Keratinocyte (primary cell): Measurements from ENCODE around the gene MIEF1. TPM values are rescaled to one million over a fixed set of nuclear protein-coding genes. Genes with fewer than 3 reads are reported as not detected.

Experiments
- DNase-seq: peaks from one replicate; pipeline ENCODE4 v3.0.0-alpha.2; 2011; ENCODE audit warnings: low read depth, missing footprints, low spot score
- FAIRE-seq: peaks from 2 replicates; lab custom pipeline; 2011; peaks lifted over from hg19 to GRCh38; lab: Jason Lieb, UNC
- H2AFZ ChIP-seq: 2 replicates; pipeline ENCODE4 v1.6.0; 2012; ENCODE audit warnings: low read length, control low read depth, inconsistent platforms; ENCODE audit not compliant: control insufficient read depth
- H3K27ac ChIP-seq: 2 replicates; pipeline ENCODE4 v1.5.1; 2011; ENCODE audit warnings: low read length; ENCODE audit not compliant: control insufficient read depth, insufficient read depth
- H3K27me3 ChIP-seq: 3 replicates; pipeline ENCODE4 v1.6.0; 2011; ENCODE audit warnings: low read length; ENCODE audit not compliant: control insufficient read depth, insufficient read depth; ENCODE audit errors: extremely low read depth
- H3K36me3 ChIP-seq, 2 experiments: 2 replicates in 1 of 2; 3 replicates in 1 of 2; pipeline ENCODE4 v1.5.1; 2011; ENCODE audit warnings: low read length in 2 of 2, mild to moderate bottlenecking in 1 of 2; ENCODE audit not compliant: control insufficient read depth in 2 of 2, insufficient read depth in 2 of 2; ENCODE audit errors: extremely low read depth in 1 of 2
- H3K4me1 ChIP-seq: 3 replicates; pipeline ENCODE4 v1.5.1; 2011; ENCODE audit warnings: low read length; ENCODE audit not compliant: control insufficient read depth, insufficient read depth; ENCODE audit errors: extremely low read depth
- H3K4me2 ChIP-seq: 3 replicates; pipeline ENCODE4 v1.6.0; 2011; ENCODE audit warnings: low read depth, low read length; ENCODE audit not compliant: control insufficient read depth, insufficient read depth; ENCODE audit errors: extremely low read depth
- H3K4me3 ChIP-seq, 3 experiments: fragments of 200-600 bp in 1 of 3; sonication (generic) in 1 of 3; 2 replicates in 2 of 3; 3 replicates in 1 of 3; pipeline ENCODE4 v1.5.1; 2011 to 2016; ENCODE audit warnings: low read length in 3 of 3, mild to moderate bottlenecking in 3 of 3, control low read depth in 2 of 3, inconsistent platforms in 1 of 3, low read depth in 1 of 3, mixed read lengths in 1 of 3, mixed run types in 1 of 3, moderate library complexity in 1 of 3; ENCODE audit not compliant: control insufficient read depth in 2 of 3, insufficient read depth in 2 of 3; ENCODE audit errors: extremely low read depth in 1 of 3
- H3K79me2 ChIP-seq: 2 replicates; pipeline ENCODE4 v1.6.0; 2012; ENCODE audit warnings: low read length; ENCODE audit not compliant: control insufficient read depth, insufficient read depth
- H3K9ac ChIP-seq: 3 replicates; pipeline ENCODE4 v1.6.0; 2011; ENCODE audit warnings: low read length; ENCODE audit not compliant: control insufficient read depth, insufficient read depth; ENCODE audit errors: extremely low read depth
- H3K9me1 ChIP-seq: 3 replicates; pipeline ENCODE4 v1.6.0; 2011; ENCODE audit warnings: low read length; ENCODE audit not compliant: control insufficient read depth, insufficient read depth; ENCODE audit errors: extremely low read depth
- H3K9me3 ChIP-seq: 2 replicates; pipeline ENCODE4 v1.5.1; 2012; ENCODE audit warnings: low read depth, low read length; ENCODE audit not compliant: control insufficient read depth
- H4K20me1 ChIP-seq: 3 replicates; pipeline ENCODE4 v1.6.0; 2011; ENCODE audit warnings: low read length; ENCODE audit not compliant: control insufficient read depth, insufficient read depth; ENCODE audit errors: extremely low read depth
- CTCF ChIP-seq, 3 experiments: IDR thresholded peaks in 1 of 3; conservative IDR thresholded peaks in 1 of 3; optimal IDR thresholded peaks in 1 of 3; 2 replicates in 2 of 3; 3 replicates in 1 of 3; pipeline versions ENCODE3 to v1.5.1; 2011; ENCODE audit warnings: low read length in 3 of 3, mild to moderate bottlenecking in 3 of 3, moderate library complexity in 2 of 3, control low read depth in 1 of 3, inconsistent platforms in 1 of 3; ENCODE audit not compliant: insufficient read depth in 2 of 3; ENCODE audit errors: extremely low read depth in 1 of 3
- EZH2 ChIP-seq: IDR thresholded peaks from one replicate; pipeline ENCODE4 v1.6.1; 2012; ENCODE audit warnings: inconsistent platforms, mild to moderate bottlenecking, low read length, moderate library complexity
- dilution Hi-C: fragments of 300-500 bp; cut with MboI; formaldehyde crosslinking; loops from one replicate; pipeline ENCODE4 v1.7.0; 2020; ENCODE audit warnings: low sequenced_read_pairs; ENCODE audit not compliant: extremely low pct_ligation_motif_present
- polyA plus RNA-seq, 5 experiments: library from polyadenylated mRNA; depleted of rRNA in 3 of 5; stranded (reverse) in 3 of 5; stranded (forward) in 1 of 5; unstranded in 1 of 5; fragments of >200 nt; gene quantifications; 1 replicate in 1 of 5; 2 replicates in 3 of 5; 3 replicates in 1 of 5; pipeline versions ENCODE4 v1.2.1 to v1.2.3, GENCODE V29; 2011 to 2012; ENCODE audit warnings: missing spikeins in 2 of 5, low read depth in 1 of 5, low replicate concordance in 1 of 5

The MIEF1 gene
- polyA plus RNA-seq, 1 donor (not counting 4 experiments of a cell fraction or from before 2014, with no cell fraction given) = 18.4 TPM

GRCh38 chr22:39453765-39454378, 48.2 kb upstream of the MIEF1 start:
- H3K36me3 ChIP-seq = no peaks in the 10 kb centered on the region
- TF ChIP-seq EZH2 (no peak), CTCF (optimal IDR thresholded peaks at IDR 0.05 in 1 of 3, IDR thresholded peaks at IDR 0.05 in 1 of 3, conservative IDR thresholded peaks at IDR 0.05 in 1 of 3; ENCODE audit: extremely low read depth in 1 of 3, insufficient read depth in 2 of 3, low read length in 3 of 3) (no peak)
- no peaks in the 10 kb centered on the region for H3K79me2 ChIP-seq
- dilution Hi-C loops = no loop called here
- H3K9me3 ChIP-seq = no peaks in the 10 kb centered on the region
- peaks cover 41% of the 10 kb centered on the region for H3K27me3 ChIP-seq
- no peak overlapping the region for H3K9ac ChIP-seq
- H3K27ac ChIP-seq = no peak overlapping the region
- peaks cover under 1% of the 10 kb centered on the region for H3K4me1 ChIP-seq
- H4K20me1 ChIP-seq = no peaks in the 10 kb centered on the region
- H3K4me2 ChIP-seq = no peak overlapping the region
- no peak overlapping the region for H2AFZ ChIP-seq
- DNase-seq (no peak), FAIRE-seq (no peak)
- no peak overlapping the region for H3K4me3 ChIP-seq
- no peaks in the 10 kb centered on the region for H3K9me1 ChIP-seq

GRCh38 chr22:39454385-39454871, 47.7 kb upstream of the MIEF1 start:
- H4K20me1 ChIP-seq = no peaks in the 10 kb centered on the region
- dilution Hi-C loops = no loop called here

More at GRCh38 chr22:39454385-39454871, 47.7 kb upstream of the MIEF1 start:
- H3K4me3 ChIP-seq = no peak overlapping the region
- TF ChIP-seq CTCF (optimal IDR thresholded peaks at IDR 0.05 in 1 of 3, IDR thresholded peaks at IDR 0.05 in 1 of 3, conservative IDR thresholded peaks at IDR 0.05 in 1 of 3; ENCODE audit: extremely low read depth in 1 of 3, insufficient read depth in 2 of 3, low read length in 3 of 3) (no peak), EZH2 (no peak)
- DNase-seq (no peak), FAIRE-seq (no peak)
- no peak overlapping the region for H3K9ac ChIP-seq
- H3K4me1 ChIP-seq = no peaks in the 10 kb centered on the region
- H3K27me3 ChIP-seq = peaks cover 44% of the 10 kb centered on the region
- no peak overlapping the region for H3K4me2 ChIP-seq
- no peak overlapping the region for H3K27ac ChIP-seq
- no peaks in the 10 kb centered on the region for H3K9me3 ChIP-seq
- H3K79me2 ChIP-seq = no peaks in the 10 kb centered on the region
- H3K36me3 ChIP-seq = no peaks in the 10 kb centered on the region
- no peak overlapping the region for H2AFZ ChIP-seq
- no peaks in the 10 kb centered on the region for H3K9me1 ChIP-seq
